K562 (cell line): ENCODE measurements around the gene PCK2. TPM values are rescaled to one million over a fixed set of nuclear protein-coding genes. Genes with fewer than 3 reads are reported as not detected.

Source experiments
- ATAC-seq: fragments of 200-7000 bp; cut with Tn5 transposase; 3 replicates; pipeline ENCODE4 v1.9.1; 2020; ENCODE audit warnings: moderate library complexity
- BruUV-seq: library from RNA; stranded (reverse); fragments of 400-500 nt; replicated peaks from 2 replicates; lab custom pipeline; 2021; lab: Mats Ljungman, UMichigan
- CTCF ChIA-PET: fragments of 300-600 bp; formaldehyde crosslinking; extraction: SDS; loops from one replicate; lab custom pipeline; 2021; ENCODE audit warnings: low intra/inter-chr PET ratio; lab: Yijun Ruan, JAX
- POLR2A ChIA-PET: fragments of 300-600, 350-650 bp; sonication (Branson Sonifier 250); formaldehyde crosslinking; extraction: SDS; loops from one replicate; lab custom pipeline; 2021; ENCODE audit warnings: antibody characterized with exemption, inconsistent platforms; lab: Yijun Ruan, JAX
- DNase-seq, 4 experiments: peaks; one replicate each; pipeline versions ENCODE4 v3.0.0 to v3.0.0-alpha.2; 2011 to 2018; ENCODE audit warnings: low spot score in 3 of 4, mixed read lengths in 3 of 4; ENCODE audit errors: extremely low read depth in 1 of 4
- FAIRE-seq: peaks from 2 replicates; lab custom pipeline; 2011; peaks lifted over from hg19 to GRCh38; lab: Jason Lieb, UNC
- H2AFZ ChIP-seq: 2 replicates; pipeline ENCODE4 v1.6.0; 2011; ENCODE audit warnings: low read depth, low read length, control low read depth, inconsistent platforms
- H3K27ac ChIP-seq: fragments of 200-600 bp; 3 replicates; pipeline ENCODE4 v1.8.0; 2011; ENCODE audit warnings: low read depth, mild to moderate bottlenecking, control low read depth, inconsistent platforms, low read length, moderate library complexity, mixed read lengths; ENCODE audit errors: extremely low read depth
- H3K27me3 ChIP-seq, 2 experiments: fragments of 300-600 bp in 1 of 2; 2 replicates in 1 of 2; 3 replicates in 1 of 2; pipeline versions ENCODE4 v1.6.0 to v1.8.0; 2011; ENCODE audit warnings: inconsistent platforms in 2 of 2, low read length in 2 of 2, mild to moderate bottlenecking in 1 of 2, mixed read lengths in 1 of 2, moderate library complexity in 1 of 2; ENCODE audit not compliant: control insufficient read depth in 2 of 2, insufficient read depth in 2 of 2
- H3K36me3 ChIP-seq: fragments of 300-600 bp; 3 replicates; pipeline ENCODE4 v1.8.0; 2011; ENCODE audit warnings: mild to moderate bottlenecking, low read length, inconsistent platforms; ENCODE audit not compliant: control insufficient read depth, insufficient read depth
- H3K4me1 ChIP-seq, 2 experiments: fragments of 200-600 bp in 1 of 2; replicated peaks in 1 of 2; 2 replicates in 1 of 2; 3 replicates in 1 of 2; pipeline versions ENCODE4 v1.5.1 to v1.8.0; 2011; ENCODE audit warnings: inconsistent platforms in 2 of 2, low read length in 2 of 2, mild to moderate bottlenecking in 1 of 2, mixed read lengths in 1 of 2, moderate library complexity in 1 of 2; ENCODE audit not compliant: control insufficient read depth in 2 of 2, insufficient read depth in 2 of 2
- H3K4me2 ChIP-seq: 2 replicates; pipeline ENCODE4 v1.6.1; 2011; ENCODE audit warnings: low read length, control low read depth, inconsistent platforms, mixed read lengths; ENCODE audit not compliant: insufficient read depth
- H3K4me3 ChIP-seq: fragments of 200-600 bp; sonication (generic), shearing (Covaris generic); 2 replicates; pipeline ENCODE4 v1.5.1; 2016; ENCODE audit warnings: control low read depth, inconsistent platforms
- H3K79me2 ChIP-seq: fragments of 200-600 bp; 3 replicates; pipeline ENCODE4 v1.8.0; 2011; ENCODE audit warnings: low read length, inconsistent platforms; ENCODE audit not compliant: control insufficient read depth, insufficient read depth
- H3K9ac ChIP-seq, 2 experiments: 2 replicates each; pipeline versions ENCODE4 v1.6.0 to v1.6.1; 2011; ENCODE audit warnings: low read depth in 2 of 2, low read length in 2 of 2, control low read depth in 1 of 2, inconsistent platforms in 1 of 2, mild to moderate bottlenecking in 1 of 2, mixed read lengths in 1 of 2; ENCODE audit not compliant: insufficient read depth in 1 of 2
- H3K9me1 ChIP-seq: one replicate; pipeline ENCODE4 v1.6.0; 2011; ENCODE audit warnings: inconsistent platforms, mild to moderate bottlenecking, low read length, moderate library complexity; ENCODE audit not compliant: control insufficient read depth, insufficient read depth
- H3K9me3 ChIP-seq: replicated peaks from 2 replicates; pipeline ENCODE4 v1.5.1; 2011; ENCODE audit warnings: low read depth, low read length, inconsistent platforms; ENCODE audit not compliant: control insufficient read depth, insufficient read depth
- H4K20me1 ChIP-seq: replicated peaks from 2 replicates; pipeline ENCODE4 v1.6.1; 2011; ENCODE audit warnings: low read length, inconsistent platforms, mixed read lengths; ENCODE audit not compliant: control insufficient read depth, insufficient read depth
- DMBX1 ChIP-seq: fragments of 250-450 bp; sonication (Bioruptor Pico); IDR thresholded peaks from 2 replicates; pipeline ENCODE4 v1.8.0; 2022; ENCODE audit warnings: inconsistent platforms, mild to moderate bottlenecking, moderate library complexity, borderline replicate concordance
- KAT8 ChIP-seq: fragments of 450-650 bp; IDR thresholded peaks from 2 replicates; pipeline ENCODE4 v1.6.1; 2016; ENCODE audit warnings: low read depth, mild to moderate bottlenecking
- PHF8 ChIP-seq: fragments of 200-600 bp; sonication (generic); IDR thresholded peaks from 2 replicates; pipeline ENCODE4 v1.6.1; 2012; ENCODE audit warnings: mixed run types, mild to moderate bottlenecking, inconsistent platforms, low read length, moderate library complexity, borderline replicate concordance
- POLR3G ChIP-seq: IDR thresholded peaks from 2 replicates; pipeline ENCODE4 v1.6.1; 2011; ENCODE audit not compliant: insufficient read length, insufficient replicate concordance; ENCODE audit errors: extremely low read depth
- RBM39 ChIP-seq: fragments of 200-400 bp; formaldehyde crosslinking; optimal IDR thresholded peaks from 2 replicates; pipeline ENCODE3; 2018; ENCODE audit warnings: low read depth, low read length
- YBX1 ChIP-seq: fragments of 450-650 bp; IDR thresholded peaks from 2 replicates; pipeline ENCODE4 v1.7.1; 2016; ENCODE audit warnings: mild to moderate bottlenecking
- WGBS: fragments of 100-300 bp; shearing (Covaris generic); methylation state at CpG from one replicate; pipeline ENCODE4 v1.1.6; 2016; ENCODE audit warnings: low coverage, mixed read lengths; ENCODE audit not compliant: insufficient coverage; ENCODE audit errors: missing lambda C conversion rate; 5-methylcytosine and 5-hydroxymethylcytosine counted together
- in situ Hi-C: fragments of 300-500 bp; cut with MboI; formaldehyde crosslinking; loops from 4 replicates; pipeline ENCODE4 v1.15.0; 2018; ENCODE audit warnings: inconsistent platforms, mixed read lengths
- intact Hi-C: fragments of 100-400 bp; cut with micrococcal nuclease; formaldehyde crosslinking; loops from 2 replicates; pipeline ENCODE4 v1.14.2; 2022
- polyA plus RNA-seq, 8 experiments: library from polyadenylated mRNA; depleted of rRNA in 4 of 8; stranded (reverse) in 5 of 8; unstranded in 3 of 8; fragments of >200 nt; fragmentation: Nextera tagmentation in 2 of 8; fragmentation: Illumina TruSeq in 1 of 8; extraction: Ambion mirVana in 2 of 8; extraction: Trizol in 1 of 8; gene quantifications; 2 replicates each; pipeline versions ENCODE4 v1.2.1 to v1.2.3, GENCODE V29; 2011 to 2014; ENCODE audit warnings: inconsistent platforms in 1 of 8, missing spikeins in 1 of 8
- total RNA-seq, 7 experiments: library from RNA; depleted of rRNA in 6 of 7; stranded (reverse); fragments of >200 nt in 6 of 7; fragmentation: Illumina TruSeq in 2 of 7; extraction: Trizol in 2 of 7; gene quantifications; 2 replicates each; pipeline versions ENCODE4 v1.2.1 to v1.2.3, GENCODE V29; 2011 to 2021; ENCODE audit warnings: low replicate concordance in 1 of 7
- TF ChIP-seq, protein P1 (sequence below): sonication (generic); formaldehyde crosslinking; IDR thresholded peaks from 2 replicates; pipeline ENCODE4 v1.8.0; 2022; ENCODE audit warnings: mild to moderate bottlenecking, missing genetic modification reagents

PCK2 gene
- total and polyA plus RNA-seq, 9 of the 15 experiments (the other 6 are each of a cell fraction or from before 2014, with no cell fraction given), result 3.3 to 60.9 (median 30.4) TPM

DNA sequence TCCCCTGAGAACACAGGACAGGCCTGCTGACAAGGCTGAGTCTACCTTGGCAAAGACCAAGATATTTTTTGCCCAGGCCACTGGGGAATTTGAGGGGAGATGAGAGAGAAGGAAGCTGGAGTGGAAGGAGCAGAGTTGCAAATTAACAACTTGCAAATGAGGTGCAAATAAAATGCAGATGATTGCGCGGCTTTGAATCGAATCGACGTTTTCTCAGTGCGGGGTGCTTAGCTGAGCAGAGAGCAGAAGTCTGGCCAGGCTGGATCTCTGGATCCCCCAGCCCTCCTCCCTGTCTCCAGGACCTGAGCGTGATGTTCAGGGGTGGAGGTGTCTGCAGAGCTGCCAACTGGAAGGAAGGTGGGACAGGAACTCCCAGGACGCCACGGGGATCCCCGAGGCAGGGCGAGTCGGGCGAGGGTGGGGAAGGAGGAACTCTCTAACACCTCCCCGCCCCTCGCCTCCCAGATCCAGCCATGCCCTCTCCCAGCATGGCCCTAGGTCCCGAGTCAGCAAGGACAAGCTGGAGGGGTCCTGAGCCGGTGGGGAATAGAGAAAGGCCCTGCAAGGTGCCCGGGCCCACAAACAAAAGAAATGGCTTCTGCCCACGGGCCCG is 42.8 kb upstream of the PCK2 start:
- BruUV-seq, result no TSS peak
- Histone ChIP-seq H3K36me3 (no peaks in the 10 kb centered on the region), H3K9me3 (no peaks in the 10 kb centered on the region), H3K4me2 (peak overlapping the region; percentile 73), H2AFZ (peak overlapping the region; percentile 85), H3K9ac (peak overlapping the region; percentile 56 to 88; a peak in 3 of 4 replicates), H3K9me1 (no peaks in the 10 kb centered on the region), H3K79me2 (no peaks in the 10 kb centered on the region), H3K27me3 (peaks cover 0 to 25% of the 10 kb centered on the region in 2 experiments; a peak in 2 of 5 replicates), H3K4me1 (peaks cover 9 to 20% of the 10 kb centered on the region in 2 experiments; a peak in 3 of 5 replicates), H3K27ac (no peak overlapping the region), H3K4me3 (peak overlapping the region; percentile 43), H4K20me1 (peaks cover 4% of the 10 kb centered on the region)
- in situ Hi-C loops, result loop anchor here (10.0 kb wide), 1 partner anchor 384 kb away; no protein-coding TSS in a partner anchor
- 57% methylated on average over 14 of the region's 20 CpGs for WGBS
- POLR2A ChIA-PET, result interaction anchor here (0.8 to 1.1 kb wide), 2 partner anchors 110 to 237 kb away, joined by 3 read pairs; partner anchors contain the start of gene IRF9
- FAIRE-seq, result no peak
- TF ChIP-seq, protein P1, sequence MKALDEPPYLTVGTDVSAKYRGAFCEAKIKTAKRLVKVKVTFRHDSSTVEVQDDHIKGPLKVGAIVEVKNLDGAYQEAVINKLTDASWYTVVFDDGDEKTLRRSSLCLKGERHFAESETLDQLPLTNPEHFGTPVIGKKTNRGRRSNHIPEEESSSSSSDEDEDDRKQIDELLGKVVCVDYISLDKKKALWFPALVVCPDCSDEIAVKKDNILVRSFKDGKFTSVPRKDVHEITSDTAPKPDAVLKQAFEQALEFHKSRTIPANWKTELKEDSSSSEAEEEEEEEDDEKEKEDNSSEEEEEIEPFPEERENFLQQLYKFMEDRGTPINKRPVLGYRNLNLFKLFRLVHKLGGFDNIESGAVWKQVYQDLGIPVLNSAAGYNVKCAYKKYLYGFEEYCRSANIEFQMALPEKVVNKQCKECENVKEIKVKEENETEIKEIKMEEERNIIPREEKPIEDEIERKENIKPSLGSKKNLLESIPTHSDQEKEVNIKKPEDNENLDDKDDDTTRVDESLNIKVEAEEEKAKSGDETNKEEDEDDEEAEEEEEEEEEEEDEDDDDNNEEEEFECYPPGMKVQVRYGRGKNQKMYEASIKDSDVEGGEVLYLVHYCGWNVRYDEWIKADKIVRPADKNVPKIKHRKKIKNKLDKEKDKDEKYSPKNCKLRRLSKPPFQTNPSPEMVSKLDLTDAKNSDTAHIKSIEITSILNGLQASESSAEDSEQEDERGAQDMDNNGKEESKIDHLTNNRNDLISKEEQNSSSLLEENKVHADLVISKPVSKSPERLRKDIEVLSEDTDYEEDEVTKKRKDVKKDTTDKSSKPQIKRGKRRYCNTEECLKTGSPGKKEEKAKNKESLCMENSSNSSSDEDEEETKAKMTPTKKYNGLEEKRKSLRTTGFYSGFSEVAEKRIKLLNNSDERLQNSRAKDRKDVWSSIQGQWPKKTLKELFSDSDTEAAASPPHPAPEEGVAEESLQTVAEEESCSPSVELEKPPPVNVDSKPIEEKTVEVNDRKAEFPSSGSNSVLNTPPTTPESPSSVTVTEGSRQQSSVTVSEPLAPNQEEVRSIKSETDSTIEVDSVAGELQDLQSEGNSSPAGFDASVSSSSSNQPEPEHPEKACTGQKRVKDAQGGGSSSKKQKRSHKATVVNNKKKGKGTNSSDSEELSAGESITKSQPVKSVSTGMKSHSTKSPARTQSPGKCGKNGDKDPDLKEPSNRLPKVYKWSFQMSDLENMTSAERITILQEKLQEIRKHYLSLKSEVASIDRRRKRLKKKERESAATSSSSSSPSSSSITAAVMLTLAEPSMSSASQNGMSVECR (CRISPR knock-in tag), result no peak
- TF ChIP-seq KAT8 (no peak), YBX1 (no peak), RBM39 (no peak), POLR3G (no peak), PHF8 (peak; percentile 37; the same call in 1 of the 2 replicates), DMBX1 (CRISPR knock-in tag) (no peak)
- CTCF ChIA-PET, result no interaction called here
- intact Hi-C loops, result no loop called here
- ATAC-seq, result peak; percentile 4; the same call in 1 of the 3 replicates
- peak in 1 of 4 experiments; percentile 3 for DNase-seq
